Measurements from ENCODE around the gene CFAP20DC. TPM values are rescaled to one million over a fixed set of nuclear protein-coding genes. Genes with fewer than 3 reads are reported as not detected.

CFAP20DC gene
- total and polyA plus RNA-seq, 2 of the 13 experiments (the other 11 are each of a cell fraction or from before 2014, with no cell fraction given), result not detected

GRCh38 chr3:59064728-59065127, 14.9 kb upstream of the CFAP20DC start:
- no peak overlapping the region for H3K27ac ChIP-seq (ENCODE audit: extremely low read length, insufficient read depth, low read length)
- no TSS peak for BruUV-seq (replicated peaks)
- WGBS (ENCODE audit: low lambda C conversion rate), result 0% methylated on average over 3 of the region's 3 CpGs
- no peaks in the 10 kb centered on the region for H4K20me1 ChIP-seq (ENCODE audit: insufficient read depth, low read length)
- FAIRE-seq, result no peak
- no peak overlapping the region for H3K9ac ChIP-seq (ENCODE audit: insufficient read depth, low read depth, low read length)
- H2AFZ ChIP-seq (ENCODE audit: low read length), result no peak overlapping the region
- ATAC-seq, result no peak
- CTCF ChIA-PET (ENCODE audit: low intra/inter-chr PET ratio, low total read pairs), result no interaction called here
- no peaks in the 10 kb centered on the region for H3K36me3 ChIP-seq (replicated peaks in 1 of 2; ENCODE audit: control insufficient read depth in 1 of 2, insufficient read depth in 2 of 2, low read length in 2 of 2)
- intact Hi-C loops (cut with micrococcal nuclease; ENCODE audit: unreplicated experiment) (no loop called here), in situ Hi-C loops (cut with HindIII; ENCODE audit: extremely low pct_ligation_motif_present, low pct_unique_long_range_greater_than_20kb) (no loop called here)
- H3K9me3 ChIP-seq (ENCODE audit: low read length), result no peaks in the 10 kb centered on the region
- no peaks in the 10 kb centered on the region for H3K4me1 ChIP-seq (ENCODE audit: insufficient read depth, low read length)
- no peak overlapping the region for H3K4me3 ChIP-seq (replicated peaks in 1 of 3; ENCODE audit: insufficient read depth in 1 of 3, low read depth in 2 of 3, low read length in 3 of 3)
- DNase-seq (ENCODE audit: low spot score), result no peak
- H3K27me3 ChIP-seq (ENCODE audit: control insufficient read depth in 1 of 2, insufficient read depth in 2 of 2, low read length in 2 of 2), result no peaks in the 10 kb centered on the region
- POLR2A ChIA-PET, result no interaction called here
- no peak overlapping the region for H3K4me2 ChIP-seq (ENCODE audit: low read depth, low read length)
- no peaks in the 10 kb centered on the region for H3K79me2 ChIP-seq (ENCODE audit: insufficient read depth, low read length)
- TF ChIP-seq ZNF570 (CRISPR knock-in tag; IDR thresholded peaks at IDR 0.05; ENCODE audit: borderline replicate concordance), result no peak
- TF ChIP-seq ZNF883 (CRISPR knock-in tag; IDR thresholded peaks at IDR 0.05; ENCODE audit: not compliant biosample characterization), result no peak
- TF ChIP-seq JUNB (CRISPR knock-in tag; IDR thresholded peaks at IDR 0.05; ENCODE audit: borderline replicate concordance), result no peak
- no peak for TF ChIP-seq SP140L (CRISPR knock-in tag; IDR thresholded peaks at IDR 0.05; ENCODE audit: borderline replicate concordance)
- no peak for TF ChIP-seq NCOA2 (CRISPR knock-in tag; IDR thresholded peaks at IDR 0.05)
- TF ChIP-seq ZNF496 (CRISPR knock-in tag; IDR thresholded peaks at IDR 0.05; ENCODE audit: insufficient replicate concordance), result no peak
- no peak for TF ChIP-seq ZNF263 (CRISPR knock-in tag; IDR thresholded peaks at IDR 0.05)
- no peak for TF ChIP-seq ZNF781 (CRISPR knock-in tag; IDR thresholded peaks at IDR 0.05; ENCODE audit: borderline replicate concordance, not compliant biosample characterization)
- no peak for TF ChIP-seq ZFP91 (CRISPR knock-in tag; IDR thresholded peaks at IDR 0.05; ENCODE audit: borderline replicate concordance)
- no peak for TF ChIP-seq CEBPZ (IDR thresholded peaks at IDR 0.05; ENCODE audit: low read length)
- TF ChIP-seq POGK (CRISPR knock-in tag; conservative IDR thresholded peaks at IDR 0.05), result no peak
- no peak for TF ChIP-seq DNMT1 (CRISPR knock-in tag; IDR thresholded peaks at IDR 0.05)
- no peak for TF ChIP-seq SAFB2 (CRISPR knock-in tag; IDR thresholded peaks at IDR 0.05; ENCODE audit: borderline replicate concordance, low read depth)
- no peak for TF ChIP-seq ZNF329 (CRISPR knock-in tag; IDR thresholded peaks at IDR 0.05; ENCODE audit: low read depth)
- TF ChIP-seq NFKBIZ (CRISPR knock-in tag; IDR thresholded peaks at IDR 0.05), result no peak
- no peak for TF ChIP-seq ESRRA (CRISPR knock-in tag; IDR thresholded peaks at IDR 0.05; ENCODE audit: low read depth)
- no peak for TF ChIP-seq ZNF75D (CRISPR knock-in tag; IDR thresholded peaks at IDR 0.05; ENCODE audit: borderline replicate concordance)
- TF ChIP-seq GATAD1 (CRISPR knock-in tag; IDR thresholded peaks at IDR 0.05), result no peak

All from HepG2 (cell line).